Measurements from ENCODE around the gene MAPK8. TPM values are rescaled to one million over a fixed set of nuclear protein-coding genes. Genes with fewer than 3 reads are reported as not detected.
A peak's percentile ranks its signal among the peaks of the same experiment; 100 is the strongest.

MAPK8 gene
- total RNA-seq, 1 experiment from 2014 or later: 71.1 TPM

DNA sequence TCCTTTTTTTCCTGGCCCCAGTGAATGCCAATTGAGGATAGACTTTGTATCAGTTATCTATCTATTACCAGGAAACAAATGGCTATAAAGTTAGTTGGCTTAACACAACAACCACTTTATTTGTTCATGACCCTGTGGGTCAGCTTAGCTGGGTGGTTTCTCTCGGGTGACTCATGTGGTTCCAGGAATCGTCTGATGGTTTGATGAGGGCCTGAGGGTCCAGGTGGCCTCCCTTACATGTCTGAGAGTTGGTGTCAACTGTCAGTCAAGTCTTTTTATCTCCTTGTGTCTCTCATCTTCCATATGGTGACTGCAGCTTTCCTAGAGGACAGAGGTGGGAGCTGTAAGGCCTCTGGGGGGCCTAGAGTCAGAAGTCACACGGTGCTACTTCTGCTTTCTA is 15.3 kb upstream of the MAPK8 start:
- no peak for DNase-seq (ENCODE audit: low spot score)

DNA sequence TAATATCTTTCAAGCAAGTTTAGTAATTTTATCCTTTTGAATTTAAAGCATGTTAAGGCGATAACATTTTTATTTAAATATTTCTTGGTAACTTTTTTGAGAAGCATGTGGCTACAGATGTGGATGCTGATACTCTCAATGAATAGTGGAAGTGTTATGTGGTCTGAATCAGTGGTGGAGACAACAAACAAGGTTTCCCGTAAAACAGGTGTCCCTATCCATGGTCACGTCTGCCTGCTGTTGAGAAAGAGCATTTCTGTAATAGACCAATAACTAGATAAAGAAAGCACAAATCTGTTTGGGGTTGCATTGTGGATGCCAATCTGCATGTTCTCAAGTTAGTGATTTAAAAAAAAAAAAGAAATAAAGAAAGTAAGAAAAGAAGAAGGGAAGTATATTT is 13.9 kb upstream of the MAPK8 start:
- DNase-seq (ENCODE audit: low spot score): no peak

GRCh38 chr10:48294431-48294830 is 12.0 kb upstream of the MAPK8 start:
- DNase-seq (ENCODE audit: low spot score): no peak

DNA sequence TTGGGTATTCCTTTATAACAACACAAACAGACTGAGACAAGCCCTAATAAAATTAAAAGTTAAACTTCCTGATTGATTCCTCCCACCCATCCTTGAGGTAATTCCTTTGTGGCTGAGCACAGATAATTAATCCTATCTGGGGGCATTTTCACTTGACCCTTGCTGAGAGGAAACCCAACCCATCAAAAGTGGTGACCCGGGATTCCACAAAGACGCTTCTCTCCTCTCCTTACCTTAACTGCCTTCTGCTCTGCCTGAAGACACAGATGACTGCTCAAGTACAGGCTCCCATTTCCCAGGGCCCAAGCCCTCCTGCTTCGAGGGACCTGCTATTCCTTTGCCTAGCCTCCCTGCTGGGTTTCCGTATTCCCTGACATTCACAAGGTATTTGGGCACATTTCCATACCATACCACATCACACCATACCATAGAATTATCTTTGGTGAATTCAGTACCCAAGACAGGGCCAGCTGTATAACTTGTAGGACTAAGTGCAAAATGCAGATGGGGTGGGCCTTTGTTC is 9.8 kb upstream of the MAPK8 start:
- no peak for DNase-seq (ENCODE audit: low spot score)

GRCh38 chr10:48299066-48299465 is 7.4 kb upstream of the MAPK8 start:
- DNase-seq (ENCODE audit: low spot score): no peak

- no peak for DNase-seq (ENCODE audit: low spot score)
Measured at GRCh38 chr10:48299692-48300091, 6.8 kb upstream of the MAPK8 start.

DNA sequence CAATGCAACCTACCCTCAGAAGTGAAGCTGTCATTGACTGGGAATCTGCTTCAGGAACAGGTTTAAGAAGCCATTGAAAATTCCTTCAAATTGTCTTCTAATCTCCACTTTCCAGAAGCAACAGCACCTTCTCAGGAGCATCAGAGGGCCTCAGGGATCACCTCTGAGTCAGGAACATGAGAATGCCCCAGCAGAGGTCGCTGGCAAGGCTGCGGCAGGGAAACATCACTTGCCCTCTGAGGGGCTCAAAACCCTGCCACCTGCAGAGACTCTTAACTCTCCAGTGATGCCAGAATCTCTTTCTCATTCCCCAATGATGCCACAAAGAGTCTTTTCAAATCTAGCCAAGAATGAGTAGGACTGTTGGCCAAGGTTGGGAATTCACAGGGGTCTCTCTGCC is 5.9 kb upstream of the MAPK8 start:
- DNase-seq (ENCODE audit: low spot score): no peak

GRCh38 chr10:48302515-48303476 is 3.7 kb upstream of the MAPK8 start:
- no peak for DNase-seq (ENCODE audit: low spot score)

- no peak for DNase-seq (ENCODE audit: low spot score)
Measured at GRCh38 chr10:48305905-48306264, 592 bp upstream of the MAPK8 start.

DNA sequence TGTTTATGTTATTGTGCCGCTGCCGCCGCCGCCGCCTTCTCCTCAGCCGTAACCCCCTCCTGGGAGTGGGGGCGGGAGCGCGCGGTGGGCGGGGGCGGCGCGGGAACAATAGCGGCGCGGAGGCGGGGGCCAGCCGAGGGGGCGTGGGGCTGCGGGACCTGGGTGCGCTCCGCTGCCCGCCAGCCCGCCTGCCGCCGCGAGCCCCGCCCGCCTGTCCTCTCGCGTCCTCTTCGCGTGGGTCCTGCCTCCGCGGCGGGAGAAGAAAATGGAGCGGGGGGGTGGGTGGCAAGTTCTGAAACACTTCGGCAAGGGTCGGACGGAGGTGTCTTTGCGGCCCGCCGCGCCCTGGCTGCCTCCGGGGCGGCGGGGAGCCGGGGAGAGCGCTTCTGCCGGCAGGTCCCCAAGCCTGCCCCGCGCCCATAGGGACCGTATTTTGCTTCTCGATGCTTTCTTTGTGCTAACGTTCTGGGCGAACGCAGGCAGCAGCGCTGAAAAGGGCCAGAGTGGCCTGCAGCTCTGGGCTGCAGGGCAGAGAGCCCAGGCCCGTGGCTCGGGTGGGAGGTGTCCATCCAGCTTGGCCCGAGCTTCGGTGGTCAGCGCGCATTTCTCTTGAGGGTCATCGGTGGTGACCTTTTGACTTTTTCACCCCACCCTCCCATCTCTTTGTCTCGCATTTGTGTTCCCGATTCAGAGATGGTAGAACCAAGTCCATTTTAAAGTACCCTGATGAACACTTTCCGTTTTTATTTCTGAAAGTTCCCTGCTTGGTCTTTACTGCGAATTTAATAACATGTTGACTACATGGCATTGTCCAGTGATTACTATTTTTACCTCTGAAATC is 613 bp downstream of the MAPK8 start:
- DNase-seq (ENCODE audit: low spot score): peak; percentile 20

- DNase-seq (ENCODE audit: low spot score): no peak
Measured at GRCh38 chr10:48307711-48308018, 1.2 kb downstream of the MAPK8 start.

DNA sequence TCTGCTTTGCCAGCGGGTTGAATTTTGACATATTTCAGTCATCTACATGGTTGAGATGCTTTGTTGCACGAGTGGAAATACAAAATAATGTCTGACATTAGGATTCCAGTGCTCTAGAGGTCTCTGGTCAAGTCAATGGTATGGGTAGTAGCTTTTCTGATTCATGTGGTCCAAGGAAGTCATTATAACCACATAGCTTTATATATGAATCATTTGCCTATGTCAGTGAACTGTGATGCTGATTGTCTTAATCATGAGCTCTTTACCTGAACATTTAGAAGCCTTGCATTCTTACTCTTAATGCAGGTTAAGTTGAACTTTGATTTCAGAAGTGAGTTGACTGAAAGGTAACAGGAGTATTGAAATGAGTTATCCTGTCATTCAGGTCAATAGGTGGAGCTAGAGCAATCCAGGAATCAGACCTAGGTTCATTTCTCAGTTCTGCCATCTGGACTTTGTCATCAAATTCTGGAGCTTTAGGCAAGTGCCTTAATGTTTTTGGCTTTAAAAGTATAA is 3.3 kb downstream of the MAPK8 start:
- peak; percentile 16 for DNase-seq (ENCODE audit: low spot score)

GRCh38 chr10:48314107-48314506 is 7.6 kb downstream of the MAPK8 start:
- no peak for DNase-seq (ENCODE audit: low spot score)

- DNase-seq (ENCODE audit: low spot score): no peak
Measured at GRCh38 chr10:48316236-48316635, 9.8 kb downstream of the MAPK8 start.

GRCh38 chr10:48317321-48317990 is 11.0 kb downstream of the MAPK8 start:
- DNase-seq (ENCODE audit: low spot score): no peak

DNA sequence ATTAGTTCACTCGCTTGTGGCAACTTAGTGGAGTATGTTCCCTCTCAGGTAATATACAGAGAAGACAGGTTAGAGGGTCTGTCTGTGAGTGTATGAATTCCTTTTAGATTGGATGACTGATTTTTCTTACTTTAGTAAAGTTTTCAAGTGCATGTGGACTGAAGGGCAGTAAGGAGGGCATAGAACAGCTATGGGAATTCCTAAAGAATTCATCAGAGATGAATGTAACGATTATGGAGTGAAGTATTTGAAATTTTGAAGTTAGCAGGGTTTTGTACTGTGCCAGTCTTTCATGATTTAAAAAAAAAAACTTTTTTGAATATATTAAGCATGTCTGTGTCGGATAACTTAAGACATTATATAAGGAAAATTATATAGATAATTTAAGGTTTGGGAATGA is 15.5 kb downstream of the MAPK8 start:
- no peak for DNase-seq (ENCODE audit: low spot score)

GRCh38 chr10:48324580-48324979 is 18.1 kb downstream of the MAPK8 start:
- no peak for DNase-seq (ENCODE audit: low spot score)

- DNase-seq (ENCODE audit: low spot score): no peak
Measured at GRCh38 chr10:48330269-48330668, 23.8 kb downstream of the MAPK8 start.

DNA sequence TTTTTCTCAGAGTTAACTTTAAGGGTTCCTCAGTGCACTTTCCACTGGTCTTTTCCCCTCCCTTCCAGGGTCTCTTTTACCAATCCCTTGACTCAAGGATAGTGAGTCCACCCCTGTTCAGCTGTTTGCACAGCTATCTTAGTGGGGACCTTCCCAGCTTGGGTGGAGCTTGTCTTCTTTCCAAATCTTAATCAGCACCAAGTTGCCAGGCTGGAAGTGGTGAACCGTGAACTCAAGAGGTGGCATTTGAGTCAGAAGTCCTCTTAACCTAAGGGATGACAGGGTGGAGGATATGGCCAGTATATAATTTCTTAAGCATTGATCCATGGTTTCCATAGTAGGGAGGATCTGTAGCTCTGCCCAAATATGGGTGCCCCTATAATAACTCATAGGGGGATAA is 25.0 kb downstream of the MAPK8 start:
- no peak for DNase-seq (ENCODE audit: low spot score)

DNA sequence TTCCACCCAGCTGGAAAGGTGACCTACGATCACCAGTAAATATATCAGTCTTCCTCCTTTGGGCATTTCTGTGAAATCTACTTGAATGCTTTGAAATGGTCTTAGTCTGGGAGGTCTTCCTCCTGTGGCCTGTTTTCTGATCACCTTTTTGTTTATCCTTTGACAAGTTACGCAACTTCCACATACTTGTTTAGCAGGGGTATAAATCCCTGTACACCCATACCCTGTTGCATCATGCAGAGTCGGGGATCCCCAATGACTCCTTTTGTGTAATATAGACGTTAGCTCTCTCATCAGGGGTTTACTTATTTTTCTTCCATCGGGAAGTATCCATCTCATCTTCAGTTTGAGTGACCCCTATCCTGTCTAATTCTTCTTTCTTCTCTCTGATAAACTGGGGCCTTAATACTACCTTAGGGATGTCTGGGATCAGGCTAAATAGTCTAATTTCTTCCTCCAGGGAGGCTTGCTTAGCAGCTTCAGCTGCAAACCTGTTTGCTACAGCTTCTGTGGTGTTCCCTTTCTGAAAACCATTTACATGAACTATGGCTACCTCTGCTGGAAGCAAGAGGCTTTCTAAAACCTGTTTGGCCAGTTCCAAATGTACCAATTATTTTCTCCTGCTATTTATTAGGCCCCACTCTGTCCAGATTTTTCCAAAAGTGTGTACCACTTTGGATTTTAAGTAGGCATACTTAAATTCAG is 25.8 kb downstream of the MAPK8 start:
- DNase-seq (ENCODE audit: low spot score): no peak

DNA sequence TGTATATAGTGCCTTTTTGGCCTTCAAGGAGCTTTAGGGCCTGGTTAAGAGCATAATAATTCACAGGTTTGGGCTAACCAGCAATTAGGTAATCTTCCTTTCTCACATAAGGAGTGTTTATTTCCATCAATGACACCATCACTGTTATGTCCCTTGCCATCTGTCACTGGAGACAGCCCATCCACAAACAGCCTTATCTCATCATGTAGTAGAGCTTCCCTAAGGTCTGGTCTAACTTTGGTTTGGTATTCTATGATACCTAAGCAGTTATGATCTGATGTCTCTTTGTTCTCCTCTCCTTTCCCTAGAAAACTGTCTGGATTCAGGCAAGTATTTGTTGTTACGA is 26.4 kb downstream of the MAPK8 start:
- no peak for DNase-seq (ENCODE audit: low spot score)

- DNase-seq (ENCODE audit: low spot score): peak; percentile 42
Measured at GRCh38 chr10:48333856-48334255, 27.4 kb downstream of the MAPK8 start.

Measured in H4 (cell line).